ENCODE measurements around the gene SF1.

GRCh38 chr11:64746486-64746885 lies 31.9 kb downstream of the SF1 start:
- no peak for TF ChIP-seq CTCF (IDR thresholded peaks at IDR 0.05; ENCODE audit: insufficient read depth, low read length)
- no peak for TF ChIP-seq POLR2AphosphoS5 (IDR thresholded peaks at IDR 0.05; ENCODE audit: low read depth)
- no peak for TF ChIP-seq REST (IDR thresholded peaks at IDR 0.05; ENCODE audit: insufficient replicate concordance, low read depth)
- TF ChIP-seq GABPA (IDR thresholded peaks at IDR 0.05; ENCODE audit: low read depth), result no peak
- TF ChIP-seq SPI1 (IDR thresholded peaks at IDR 0.05; ENCODE audit: borderline replicate concordance, low read depth), result no peak

Measured in HL-60 (cell line).